Ammon's horn (tissue), 1 donor: Measurements from ENCODE around the gene DACH1.
"Not testable (repeated sequence)": the region's sequence is repeated elsewhere in the genome, so short reads cannot be mapped to it uniquely, and the experiment has no call there.

Experiments used
- DNase-seq: peaks from one replicate; pipeline ENCODE4 v3.0.0-alpha.2; 2016; ENCODE audit warnings: low spot score

The DACH1 gene

DNA sequence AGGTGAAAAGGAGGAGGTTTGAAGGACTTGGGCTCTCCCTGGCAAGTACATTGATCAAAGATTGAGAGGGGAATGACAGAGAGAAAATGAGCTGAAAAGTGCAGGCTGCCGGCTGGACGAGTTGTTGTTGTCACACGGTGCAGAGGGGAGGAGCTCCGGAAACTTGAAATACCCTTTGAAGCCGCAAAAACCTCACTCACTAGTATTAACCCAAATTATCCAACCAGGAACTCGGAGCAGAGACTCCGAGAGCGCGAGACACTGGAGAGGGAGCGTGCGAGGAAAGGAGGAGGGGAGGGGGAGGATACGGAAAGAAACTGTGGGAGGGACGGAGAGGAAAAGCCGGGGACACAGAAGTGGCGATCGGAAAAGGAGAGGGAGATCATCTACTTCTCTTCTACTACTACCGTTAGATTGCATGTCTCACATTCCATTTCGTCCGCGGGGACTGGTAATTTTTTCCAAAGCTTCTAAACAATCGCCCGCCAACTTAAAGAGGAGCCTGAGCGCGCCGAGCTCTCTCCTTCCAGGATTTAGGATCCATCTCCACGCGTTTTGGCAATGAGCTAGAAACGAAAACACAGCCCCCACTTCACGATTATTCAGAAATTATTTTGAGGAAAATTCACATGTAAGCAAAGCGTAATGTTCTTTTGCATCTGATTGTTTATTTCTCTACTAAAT, at the start of gene DACH1:
Gene DACH1, minus strand, starts transcription at position 74 of the 684 bp plus-strand sequence.
- DNase-seq = peak; percentile 43

DNA sequence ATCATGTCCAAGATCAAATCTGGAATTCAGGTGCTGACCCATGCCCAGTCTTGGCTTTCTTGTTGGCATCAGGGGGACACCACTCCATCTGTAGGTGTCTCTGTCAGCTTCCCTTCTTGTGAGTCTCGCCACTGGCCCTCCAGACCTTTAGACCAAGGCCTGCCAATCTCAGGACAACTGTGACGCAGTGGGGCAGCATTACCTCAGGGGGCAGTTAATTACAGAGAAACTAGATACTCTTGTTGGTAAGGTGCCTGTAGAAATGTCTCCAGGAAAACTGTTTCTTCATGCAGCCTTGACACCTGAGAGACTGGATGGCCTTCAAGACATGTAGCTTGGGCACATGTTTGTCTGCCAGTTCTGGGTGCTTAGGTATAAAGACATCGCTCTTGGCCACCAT, 46.7 kb upstream of the DACH1 start:
- no peak for DNase-seq

- DNase-seq = no peak
Measured at GRCh38 chr13:71912524-71912923, 45.5 kb upstream of the DACH1 start.

DNA sequence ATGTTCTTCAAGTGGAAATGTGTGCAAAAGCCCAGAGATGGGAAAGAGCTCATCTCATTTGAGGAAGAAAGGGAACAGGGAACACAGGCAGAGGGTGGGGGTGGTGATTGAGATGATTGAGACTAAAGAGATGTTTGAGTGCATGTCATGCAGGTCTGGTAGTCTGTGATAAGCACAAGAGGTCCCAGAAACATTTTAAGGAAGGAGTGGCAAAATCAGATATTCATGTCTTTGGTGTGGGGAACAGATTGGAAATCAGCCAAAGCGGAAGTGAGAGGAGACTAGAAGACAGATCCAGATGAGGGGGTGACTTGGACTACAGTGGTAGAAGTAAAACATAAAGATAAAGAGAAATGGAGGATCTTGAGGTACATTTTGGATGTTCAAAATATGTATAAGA, 39.4 kb upstream of the DACH1 start:
- no peak for DNase-seq

DNA sequence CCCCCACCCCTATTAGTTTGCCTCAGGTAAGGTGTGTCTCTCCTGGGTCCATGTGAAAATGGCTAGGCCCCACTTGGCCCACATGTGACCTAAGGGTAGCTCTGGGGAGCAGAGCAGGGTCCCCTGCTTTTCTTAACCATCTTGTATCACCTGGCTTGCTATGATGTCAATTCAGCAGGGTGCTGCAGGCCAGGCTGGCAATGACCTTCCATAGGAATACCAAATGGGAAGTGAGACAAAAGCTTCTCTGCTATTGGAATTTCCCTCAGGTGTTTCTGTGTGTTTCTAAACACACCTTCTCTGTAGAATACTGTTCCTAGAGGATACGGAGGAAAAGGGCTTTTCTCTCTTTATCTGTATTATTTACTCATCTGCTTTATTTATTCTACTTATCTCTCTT, 35.7 kb upstream of the DACH1 start:
- DNase-seq = no peak

DNA sequence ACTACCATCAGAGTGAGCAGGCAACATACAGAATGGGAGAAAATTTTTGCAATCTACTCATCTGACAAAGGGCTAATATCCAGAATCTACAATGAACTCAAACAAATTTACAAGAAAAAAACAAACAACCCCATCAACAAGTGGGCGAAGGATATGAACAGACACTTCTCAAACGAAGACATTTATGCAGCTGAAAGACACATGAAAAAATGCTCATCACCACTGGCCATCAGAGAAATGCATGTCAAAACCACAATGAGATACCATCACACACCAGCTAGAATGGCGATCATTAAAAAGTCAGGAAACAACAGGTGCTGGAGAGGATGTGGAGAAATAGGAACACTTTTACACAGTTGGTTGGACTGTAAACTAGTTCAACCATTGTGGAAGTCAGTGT, 26.5 kb upstream of the DACH1 start:
- not testable (repeated sequence) for DNase-seq

- DNase-seq = no peak
Measured at GRCh38 chr13:71886880-71887279, 19.9 kb upstream of the DACH1 start.

DNA sequence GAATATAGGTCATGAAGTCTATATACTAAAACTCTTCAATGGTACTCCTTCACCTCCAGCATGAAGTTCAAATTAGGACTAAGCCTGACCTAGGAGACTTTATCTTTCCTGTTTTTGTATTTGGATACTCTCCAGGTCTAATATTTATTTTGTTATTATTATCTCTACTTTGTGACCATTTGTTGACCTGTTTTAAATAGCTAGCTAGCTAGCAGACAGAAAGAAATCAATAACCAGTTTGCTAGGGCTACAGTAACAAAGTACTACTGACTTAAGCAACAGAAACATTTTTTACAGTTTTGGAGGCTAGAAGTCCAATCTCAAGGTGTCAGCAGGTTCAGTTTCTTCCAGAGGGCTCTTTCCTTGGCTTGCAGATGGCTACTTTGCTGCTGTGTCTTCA, 15.1 kb upstream of the DACH1 start:
- DNase-seq = no peak

DNA sequence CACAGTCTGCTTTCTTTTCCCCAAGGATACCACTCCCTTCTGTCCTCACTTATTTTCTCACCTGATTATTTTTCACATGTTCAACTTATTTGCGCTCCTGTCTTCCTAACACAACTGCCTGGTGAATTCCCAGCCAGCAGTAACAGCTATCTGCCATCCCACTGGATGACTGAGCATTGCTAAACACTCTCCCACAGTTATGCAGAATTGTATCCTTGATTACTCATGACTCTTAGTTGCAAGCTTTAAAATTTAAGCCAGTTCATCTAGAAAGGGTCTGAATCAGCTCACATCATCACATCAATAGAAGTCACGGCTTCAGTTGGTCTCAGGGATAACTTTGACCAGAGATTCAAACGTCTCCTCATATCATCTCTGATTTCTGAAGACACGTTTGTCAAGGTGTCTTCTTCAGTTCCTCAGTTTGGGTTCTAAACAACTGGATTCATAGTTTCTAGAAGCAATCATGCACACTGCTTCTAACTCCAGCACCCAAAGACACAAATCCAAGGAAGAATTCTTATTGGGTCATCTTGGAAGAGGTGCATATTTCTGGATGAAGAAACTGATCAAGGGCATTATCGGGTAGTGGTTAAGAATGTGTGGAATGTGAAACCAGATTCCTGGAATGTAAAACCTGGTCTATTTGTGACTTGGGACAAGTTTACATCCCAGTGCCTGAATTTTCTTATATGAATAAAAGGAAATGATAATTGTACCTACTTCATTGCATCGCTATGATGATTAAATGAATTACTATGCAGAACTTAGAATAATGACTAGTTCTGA, 13.9 kb upstream of the DACH1 start:
- DNase-seq = peak; percentile 17

DNA sequence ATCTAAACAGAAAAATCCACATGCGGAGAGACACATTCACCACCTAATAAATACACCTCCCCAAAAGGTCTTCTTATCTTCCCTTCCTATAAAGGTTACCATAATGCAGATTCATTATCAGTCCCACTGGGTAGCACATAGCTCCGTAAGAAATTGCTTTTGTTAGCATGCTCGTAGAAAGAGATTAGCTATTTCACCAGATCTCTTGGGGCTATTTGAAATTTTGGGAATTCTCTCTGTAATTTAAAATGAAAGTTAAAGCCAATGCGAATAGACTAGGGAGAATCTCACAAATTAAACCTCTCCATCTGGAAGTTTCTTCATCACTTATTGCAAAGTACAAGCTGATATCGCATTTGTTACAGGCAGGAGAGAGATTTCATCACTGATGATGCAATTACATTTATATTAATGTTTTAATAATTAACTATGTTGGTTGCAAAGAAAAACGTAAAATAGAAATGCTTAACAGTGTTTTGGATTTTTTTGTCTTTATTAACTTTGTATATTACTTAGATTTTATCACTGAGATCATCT, 12.9 kb upstream of the DACH1 start:
- DNase-seq = no peak

- peak; percentile 42 for DNase-seq
Measured at GRCh38 chr13:71879129-71879535, 12.1 kb upstream of the DACH1 start.

DNA sequence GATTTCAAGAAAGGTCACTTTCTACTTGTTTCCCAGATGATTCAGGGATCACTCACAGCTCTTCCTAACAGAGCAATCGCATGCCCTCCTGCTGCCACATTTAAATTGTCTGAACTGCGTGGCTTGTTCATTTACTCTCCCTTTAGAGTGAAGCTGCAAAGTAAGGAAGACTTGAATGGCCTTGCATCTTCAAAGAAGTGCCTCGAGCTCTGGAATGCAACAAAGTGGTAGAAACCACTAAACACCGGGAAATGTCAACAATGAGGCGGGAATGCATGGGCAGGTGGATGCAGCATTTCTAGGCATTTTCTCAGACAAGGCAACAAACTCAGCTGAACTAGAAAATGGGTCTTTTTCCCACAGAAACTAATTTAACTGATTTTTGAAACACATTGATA, 10.3 kb upstream of the DACH1 start:
- DNase-seq = no peak

GRCh38 chr13:71876648-71877255, 9.7 kb upstream of the DACH1 start:
- DNase-seq = no peak

DNA sequence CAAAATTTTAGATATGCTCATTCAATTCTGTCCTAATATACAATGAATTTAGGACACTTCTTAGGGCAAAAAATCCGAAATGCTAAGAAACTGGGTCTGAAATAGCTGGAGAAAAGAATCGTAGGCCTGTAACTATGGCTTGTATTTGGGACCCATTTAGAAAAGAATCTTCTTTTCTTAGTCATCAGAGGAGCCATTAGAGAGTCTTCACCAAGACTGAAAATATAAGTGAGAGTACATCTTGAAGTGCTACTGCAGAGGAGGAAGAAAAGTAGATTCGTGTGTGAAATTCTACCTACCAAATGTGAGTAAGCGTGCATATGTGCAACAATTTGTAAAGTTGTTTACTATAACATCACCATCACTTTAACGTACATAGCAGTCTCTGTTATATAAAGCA, 8.8 kb upstream of the DACH1 start:
- no peak for DNase-seq

DNA sequence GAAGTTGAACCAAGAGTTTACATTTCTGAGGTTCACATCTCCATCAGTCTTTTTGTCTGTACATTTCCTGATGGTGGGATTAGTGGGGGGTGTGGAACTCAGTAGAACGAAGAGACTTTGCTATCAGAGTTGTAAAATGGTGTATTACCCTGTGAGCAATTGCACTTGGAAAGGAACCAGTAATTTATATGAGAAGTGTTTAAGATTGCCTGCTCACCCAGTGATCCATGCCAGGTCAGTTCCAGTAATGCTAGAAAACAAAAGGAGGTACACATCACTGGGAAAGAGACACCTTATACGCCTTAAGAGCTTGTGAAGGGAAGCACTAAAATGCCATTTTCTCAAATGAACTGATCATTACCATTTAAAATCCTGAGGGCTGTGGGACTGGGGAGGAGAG, 7.5 kb upstream of the DACH1 start:
- no peak for DNase-seq

DNA sequence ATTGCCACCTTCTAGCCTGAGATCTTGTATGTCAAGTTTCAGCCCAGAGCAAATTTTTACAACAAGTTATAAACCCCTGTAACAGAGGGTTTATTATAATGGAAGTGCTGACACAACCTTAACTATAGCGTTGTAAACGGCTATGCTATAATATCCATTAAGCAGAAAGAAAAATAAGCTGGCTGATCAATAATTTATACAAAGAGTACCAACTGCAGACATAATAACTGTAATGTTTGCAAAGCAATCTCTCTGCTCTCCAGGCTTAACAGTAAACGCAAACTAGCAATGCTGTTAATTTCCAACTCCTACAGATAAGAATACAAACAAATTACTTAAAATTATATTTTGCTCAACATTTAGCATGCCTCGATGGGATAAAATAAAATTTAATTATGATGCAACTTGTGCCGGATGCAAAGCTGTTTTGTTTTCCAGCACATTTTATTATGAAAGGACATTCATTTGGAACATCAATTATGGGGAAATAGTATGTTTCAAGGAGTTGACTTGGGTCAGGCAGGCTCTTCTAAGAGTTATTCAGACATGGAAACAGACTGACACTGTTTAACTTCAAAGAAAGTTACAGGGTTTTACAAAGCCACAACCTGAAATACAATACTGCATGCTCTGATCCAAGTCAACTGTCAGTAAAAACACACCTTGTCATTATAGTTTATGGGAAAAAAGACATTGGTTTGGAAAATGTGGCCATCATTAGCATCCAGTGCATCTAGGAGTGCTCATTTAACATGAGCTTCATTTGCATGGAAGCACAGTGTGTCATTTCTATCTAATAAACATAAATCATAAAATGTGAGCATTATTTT, 6.6 kb upstream of the DACH1 start:
- no peak for DNase-seq

- DNase-seq = no peak
Measured at GRCh38 chr13:71871844-71872243, 4.8 kb upstream of the DACH1 start.

DNA sequence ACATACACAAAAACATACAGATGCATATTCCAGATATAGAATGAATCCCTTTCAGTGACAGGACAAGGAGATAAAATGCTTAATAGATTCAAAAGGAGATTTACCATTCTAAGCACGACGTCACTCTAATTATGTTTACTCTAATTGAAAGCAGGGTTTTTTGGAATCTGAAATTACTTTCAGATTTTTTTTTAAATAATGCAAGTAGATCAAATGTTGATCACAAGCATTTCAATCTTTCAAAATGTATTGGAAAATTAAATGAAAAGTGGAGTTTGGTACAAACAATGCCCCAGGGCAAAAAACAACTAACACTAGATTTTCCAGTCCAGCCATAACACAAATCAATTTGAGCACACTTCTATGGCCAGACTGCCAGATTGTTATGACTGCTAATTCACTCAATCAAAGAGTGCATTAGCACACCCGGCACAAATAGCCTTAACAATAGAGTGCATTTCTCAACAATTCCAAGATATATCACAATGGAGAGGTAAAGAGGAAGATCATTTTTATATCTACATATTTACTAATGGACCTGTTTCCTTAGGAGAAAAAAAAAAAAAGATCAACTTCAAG, 4.3 kb upstream of the DACH1 start:
- DNase-seq = no peak

DNA sequence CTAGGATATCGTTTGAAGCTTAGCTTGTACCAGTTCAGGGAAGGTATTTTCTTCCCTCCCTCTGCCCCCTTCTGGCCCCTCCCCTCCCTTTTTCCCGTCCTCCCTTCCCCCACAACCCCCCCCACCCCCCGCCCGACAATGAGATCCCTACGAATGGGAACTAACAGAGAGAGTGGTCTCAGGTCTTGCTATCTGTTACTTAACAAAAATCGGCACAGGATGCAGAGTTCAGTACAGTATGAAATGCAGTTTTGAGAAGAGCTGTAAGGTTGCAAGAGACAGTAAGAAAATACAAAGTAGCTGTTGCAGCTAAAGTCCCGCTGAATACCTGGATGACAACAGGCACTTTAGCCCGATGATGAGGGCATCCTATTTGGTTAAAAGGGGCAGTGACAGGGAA, 3.1 kb upstream of the DACH1 start:
- DNase-seq = no peak

GRCh38 chr13:71869274-71869673, 2.3 kb upstream of the DACH1 start:
- no peak for DNase-seq

GRCh38 chr13:71866335-71867130, 471 bp downstream of the DACH1 start:
- DNase-seq = peak; percentile 11
